ENCODE data around the gene CTNNBL1. TPM values are rescaled to one million over a fixed set of nuclear protein-coding genes. Genes with fewer than 3 reads are reported as not detected.

CTNNBL1 gene
- total RNA-seq, 1 experiment from 2014 or later, result 71.2 TPM

DNA sequence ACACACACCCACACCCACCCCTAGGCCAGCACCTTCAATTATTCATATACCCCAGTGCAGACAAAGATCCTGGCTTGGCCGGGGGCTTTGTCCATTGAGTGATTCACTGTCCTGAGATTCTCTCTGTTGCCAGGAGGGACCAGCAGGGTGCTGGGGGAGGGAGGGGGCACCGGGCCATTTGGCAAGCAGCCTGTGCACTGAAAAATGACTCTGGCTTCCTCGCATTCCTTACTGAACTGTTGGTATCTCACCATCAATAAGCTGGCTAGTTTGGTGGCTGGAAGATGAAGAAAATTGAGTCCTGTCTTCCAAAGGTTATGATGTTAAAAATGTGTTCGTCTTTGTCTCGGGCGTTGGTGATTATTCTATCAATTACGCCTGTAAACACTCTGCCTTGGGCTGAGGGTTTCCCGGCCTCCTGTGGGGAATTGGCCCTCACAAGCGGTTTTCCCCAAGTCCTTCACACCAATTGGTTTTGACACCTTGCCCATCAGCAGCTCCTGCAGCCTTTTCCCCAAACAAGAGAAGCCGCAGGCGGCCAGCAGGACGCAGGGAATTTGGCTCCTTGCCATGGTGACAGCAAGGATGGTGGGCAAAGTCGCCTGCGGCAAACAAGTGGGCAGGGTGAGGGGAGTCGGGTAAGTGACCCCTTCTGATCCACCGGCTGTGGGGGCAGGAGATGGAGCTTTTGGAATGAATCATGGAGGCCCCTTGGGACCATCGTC, 214.0 kb downstream of the CTNNBL1 start:
- Histone ChIP-seq H3K4me3 (ENCODE audit: low read depth in 2 of 2, low read length in 2 of 2) (no peak overlapping the region), H3K36me3 (ENCODE audit: control insufficient read depth, insufficient read depth, low read length) (no peaks in the 10 kb centered on the region), H3K27ac (ENCODE audit: low read length) (no peak overlapping the region), H3K27me3 (ENCODE audit: control insufficient read depth, insufficient read depth, low read length) (no peaks in the 10 kb centered on the region), H3K9me3 (ENCODE audit: control insufficient read depth, insufficient read depth, low read depth, low read length) (no peaks in the 10 kb centered on the region), H3K4me1 (ENCODE audit: control insufficient read depth, insufficient read depth, low read length) (peaks cover 7% of the 10 kb centered on the region)
- intact Hi-C loops (cut with micrococcal nuclease; ENCODE audit: unreplicated experiment), result no loop called here
- ChIA-PET POLR2A (interaction anchor here (0.6 kb wide), 1 partner anchor 219 kb away, joined by 3 read pairs; no protein-coding TSS in a partner anchor), CTCF (interaction anchor here (0.9 kb wide), 1 partner anchor 292 kb away, joined by 5 read pairs; no protein-coding TSS in a partner anchor)
- TF ChIP-seq TCF7L2 (IDR thresholded peaks at IDR 0.05; ENCODE audit: low read depth, low read length), result no peak
- TF ChIP-seq, protein P1, sequence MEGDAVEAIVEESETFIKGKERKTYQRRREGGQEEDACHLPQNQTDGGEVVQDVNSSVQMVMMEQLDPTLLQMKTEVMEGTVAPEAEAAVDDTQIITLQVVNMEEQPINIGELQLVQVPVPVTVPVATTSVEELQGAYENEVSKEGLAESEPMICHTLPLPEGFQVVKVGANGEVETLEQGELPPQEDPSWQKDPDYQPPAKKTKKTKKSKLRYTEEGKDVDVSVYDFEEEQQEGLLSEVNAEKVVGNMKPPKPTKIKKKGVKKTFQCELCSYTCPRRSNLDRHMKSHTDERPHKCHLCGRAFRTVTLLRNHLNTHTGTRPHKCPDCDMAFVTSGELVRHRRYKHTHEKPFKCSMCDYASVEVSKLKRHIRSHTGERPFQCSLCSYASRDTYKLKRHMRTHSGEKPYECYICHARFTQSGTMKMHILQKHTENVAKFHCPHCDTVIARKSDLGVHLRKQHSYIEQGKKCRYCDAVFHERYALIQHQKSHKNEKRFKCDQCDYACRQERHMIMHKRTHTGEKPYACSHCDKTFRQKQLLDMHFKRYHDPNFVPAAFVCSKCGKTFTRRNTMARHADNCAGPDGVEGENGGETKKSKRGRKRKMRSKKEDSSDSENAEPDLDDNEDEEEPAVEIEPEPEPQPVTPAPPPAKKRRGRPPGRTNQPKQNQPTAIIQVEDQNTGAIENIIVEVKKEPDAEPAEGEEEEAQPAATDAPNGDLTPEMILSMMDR (IDR thresholded peaks at IDR 0.05), result no peak
- TF ChIP-seq POLR2AphosphoS5 (IDR thresholded peaks at IDR 0.05; ENCODE audit: low read depth, low read length), result no peak
- no peak for TF ChIP-seq SIN3A (IDR thresholded peaks at IDR 0.05; ENCODE audit: borderline replicate concordance, insufficient read depth, low read depth, low read length)
- TF ChIP-seq, protein P2, sequence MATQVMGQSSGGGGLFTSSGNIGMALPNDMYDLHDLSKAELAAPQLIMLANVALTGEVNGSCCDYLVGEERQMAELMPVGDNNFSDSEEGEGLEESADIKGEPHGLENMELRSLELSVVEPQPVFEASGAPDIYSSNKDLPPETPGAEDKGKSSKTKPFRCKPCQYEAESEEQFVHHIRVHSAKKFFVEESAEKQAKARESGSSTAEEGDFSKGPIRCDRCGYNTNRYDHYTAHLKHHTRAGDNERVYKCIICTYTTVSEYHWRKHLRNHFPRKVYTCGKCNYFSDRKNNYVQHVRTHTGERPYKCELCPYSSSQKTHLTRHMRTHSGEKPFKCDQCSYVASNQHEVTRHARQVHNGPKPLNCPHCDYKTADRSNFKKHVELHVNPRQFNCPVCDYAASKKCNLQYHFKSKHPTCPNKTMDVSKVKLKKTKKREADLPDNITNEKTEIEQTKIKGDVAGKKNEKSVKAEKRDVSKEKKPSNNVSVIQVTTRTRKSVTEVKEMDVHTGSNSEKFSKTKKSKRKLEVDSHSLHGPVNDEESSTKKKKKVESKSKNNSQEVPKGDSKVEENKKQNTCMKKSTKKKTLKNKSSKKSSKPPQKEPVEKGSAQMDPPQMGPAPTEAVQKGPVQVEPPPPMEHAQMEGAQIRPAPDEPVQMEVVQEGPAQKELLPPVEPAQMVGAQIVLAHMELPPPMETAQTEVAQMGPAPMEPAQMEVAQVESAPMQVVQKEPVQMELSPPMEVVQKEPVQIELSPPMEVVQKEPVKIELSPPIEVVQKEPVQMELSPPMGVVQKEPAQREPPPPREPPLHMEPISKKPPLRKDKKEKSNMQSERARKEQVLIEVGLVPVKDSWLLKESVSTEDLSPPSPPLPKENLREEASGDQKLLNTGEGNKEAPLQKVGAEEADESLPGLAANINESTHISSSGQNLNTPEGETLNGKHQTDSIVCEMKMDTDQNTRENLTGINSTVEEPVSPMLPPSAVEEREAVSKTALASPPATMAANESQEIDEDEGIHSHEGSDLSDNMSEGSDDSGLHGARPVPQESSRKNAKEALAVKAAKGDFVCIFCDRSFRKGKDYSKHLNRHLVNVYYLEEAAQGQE (IDR thresholded peaks at IDR 0.05; ENCODE audit: insufficient read depth in 1 of 2, low read depth in 2 of 2, low read length in 1 of 2), result no peak
- peak; percentile 34; the same call in 1 of the 2 replicates for ATAC-seq
- BruUV-seq (replicated peaks), result no TSS peak
- in situ Hi-C loops (cut with HindIII; ENCODE audit: low pct_unique_long_range_greater_than_20kb, low sequenced_read_pairs), result no loop called here
- no peak for DNase-seq (ENCODE audit: low read depth, low spot score)

DNA sequence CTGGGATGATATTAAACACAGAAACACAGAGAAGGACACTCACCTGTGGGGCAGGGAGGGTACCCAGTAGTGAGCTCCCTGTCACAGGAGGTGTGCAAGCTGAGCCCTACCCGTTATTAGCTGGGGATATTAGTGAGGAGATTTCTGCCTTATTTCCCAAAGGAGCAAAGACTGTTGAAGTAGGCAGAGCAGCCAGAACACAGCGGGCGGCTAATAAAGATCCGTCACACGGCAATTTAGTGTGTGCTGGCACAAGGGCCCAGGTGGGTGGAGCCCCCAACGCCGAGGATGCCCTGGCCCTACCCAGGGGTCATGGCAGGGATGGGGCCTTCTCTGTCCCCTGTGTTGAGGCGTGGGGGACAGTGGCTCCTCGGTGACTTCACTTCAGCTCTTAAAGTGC, 217.4 kb downstream of the CTNNBL1 start:
- CTCF ChIA-PET, result interaction anchor here (0.6 kb wide), 1 partner anchor 239 kb away, joined by 8 read pairs; no protein-coding TSS in a partner anchor

More for the DNA sequence above, 217.4 kb downstream of the CTNNBL1 start:
- in situ Hi-C loops (cut with HindIII; ENCODE audit: low pct_unique_long_range_greater_than_20kb, low sequenced_read_pairs), result no loop called here
- Histone ChIP-seq H3K9me3 (ENCODE audit: control insufficient read depth, insufficient read depth, low read depth, low read length) (no peaks in the 10 kb centered on the region), H3K27ac (ENCODE audit: low read length) (no peak overlapping the region), H3K36me3 (ENCODE audit: control insufficient read depth, insufficient read depth, low read length) (no peaks in the 10 kb centered on the region), H3K27me3 (ENCODE audit: control insufficient read depth, insufficient read depth, low read length) (no peaks in the 10 kb centered on the region), H3K4me1 (ENCODE audit: control insufficient read depth, insufficient read depth, low read length) (peaks cover 8% of the 10 kb centered on the region), H3K4me3 (ENCODE audit: low read depth in 2 of 2, low read length in 2 of 2) (no peak overlapping the region)
- intact Hi-C loops (cut with micrococcal nuclease; ENCODE audit: unreplicated experiment), result loop anchor here (10.0 kb wide), 1 partner anchor 346 kb away; no protein-coding TSS in a partner anchor
- ATAC-seq (no peak), DNase-seq (ENCODE audit: low read depth, low spot score) (no peak)
- POLR2A ChIA-PET, result interaction anchor here (0.6 kb wide), 1 partner anchor 21 kb away, joined by 5 read pairs; no protein-coding TSS in a partner anchor
- TF ChIP-seq TCF7L2 (IDR thresholded peaks at IDR 0.05; ENCODE audit: low read depth, low read length), result no peak
- no peak for TF ChIP-seq SIN3A (IDR thresholded peaks at IDR 0.05; ENCODE audit: borderline replicate concordance, insufficient read depth, low read depth, low read length)
- TF ChIP-seq, protein P1 (IDR thresholded peaks at IDR 0.05), result no peak
- TF ChIP-seq, protein P2 (IDR thresholded peaks at IDR 0.05; ENCODE audit: insufficient read depth in 1 of 2, low read depth in 2 of 2, low read length in 1 of 2), result no peak
- TF ChIP-seq POLR2AphosphoS5 (IDR thresholded peaks at IDR 0.05; ENCODE audit: low read depth, low read length), result no peak
- no TSS peak for BruUV-seq (replicated peaks)

All from Panc1 (cell line).